Transverse colon (tissue), 4 donors: ENCODE measurements around the gene SLC35G1. TPM values are rescaled to one million over a fixed set of nuclear protein-coding genes. Genes with fewer than 3 reads are reported as not detected.

ENCODE experiments used
- DNase-seq: peaks from one replicate; pipeline ENCODE4 v3.0.0-alpha.2; 2019
- H3K27ac ChIP-seq, 4 donors: fragments of 200-600 bp; sonication (generic); 2 replicates each; pipeline ENCODE4 v1.5.1; 2016 to 2018; ENCODE audit warnings: inconsistent platforms in 4 of 4
- H3K27me3 ChIP-seq: fragments of 200-600 bp; sonication (generic); 2 replicates; pipeline ENCODE4 v1.5.1; 2017; ENCODE audit warnings: inconsistent platforms
- H3K36me3 ChIP-seq, 4 donors: fragments of 200-600 bp; sonication (generic); 2 replicates each; pipeline ENCODE4 v1.5.1; 2017 to 2019; ENCODE audit warnings: inconsistent platforms in 4 of 4
- H3K4me1 ChIP-seq, 4 donors: fragments of 200-600 bp; sonication (generic); 2 replicates each; pipeline ENCODE4 v1.5.1; 2017 to 2020; ENCODE audit warnings: inconsistent platforms in 4 of 4
- H3K4me3 ChIP-seq, 4 donors: fragments of 200-600 bp; sonication (generic); 1 replicate in 1 of 4; 2 replicates in 3 of 4; pipeline versions ENCODE4 v1.5.1 to v1.6.1; 2017 to 2019; ENCODE audit warnings: inconsistent platforms in 4 of 4
- H3K9me3 ChIP-seq, 2 donors: fragments of 200-600 bp; sonication (generic); 2 replicates each; pipeline ENCODE4 v1.5.1; 2017 to 2019; ENCODE audit warnings: inconsistent platforms in 2 of 2
- EP300 ChIP-seq: sonication (generic); formaldehyde crosslinking; IDR thresholded peaks from one replicate; pipeline ENCODE4 v1.6.1; 2017; ENCODE audit warnings: antibody characterized with exemption, low read depth
- POLR2A ChIP-seq: fragments of 450-650 bp; IDR thresholded peaks from one replicate; pipeline ENCODE4 v1.6.1; 2016; ENCODE audit warnings: antibody characterized with exemption, mild to moderate bottlenecking, moderate library complexity
- POLR2AphosphoS5 ChIP-seq, 3 donors: sonication (generic); formaldehyde crosslinking; IDR thresholded peaks; one replicate each; pipeline ENCODE4 v1.6.1; 2016; ENCODE audit warnings: antibody characterized with exemption in 3 of 3
- WGBS, 2 donors: methylation state at CpG; one replicate each; pipeline ENCODE4 v1.1.5; 2018; ENCODE audit warnings: low coverage in 1 of 2; 5-methylcytosine and 5-hydroxymethylcytosine counted together
- in situ Hi-C, 4 donors: fragments of 200-750 bp; cut with MboI; loops; one replicate each; pipeline versions ENCODE4 v1.15.0 to v1.15.1; 2017; ENCODE audit warnings: low sequenced_read_pairs in 3 of 4, low pct_ligation_motif_present in 1 of 4, low pct_unique_long_range_greater_than_20kb in 1 of 4
- intact Hi-C: fragments of 100-400 bp; cut with DNase I; formaldehyde crosslinking; loops from one replicate; pipeline ENCODE4 v1.15.1; 2023; ENCODE audit warnings: low total_unique reads
- total RNA-seq, 4 donors: library from RNA; depleted of rRNA; stranded (reverse); fragments of >200 nt; gene quantifications; one replicate each; pipeline ENCODE4 v1.1.0, GENCODE V29; 2016
- TF ChIP-seq, protein P1 (sequence below), 5 experiments: fragments of 200-600 bp in 3 of 5; fragments of 450-650 bp in 2 of 5; sonication (generic) in 3 of 5; IDR thresholded peaks; 1 replicate in 2 of 5; 2 replicates in 3 of 5; pipeline ENCODE4 v1.5.1; 2016 to 2017; ENCODE audit warnings: antibody characterized with exemption in 5 of 5, inconsistent platforms in 3 of 5, mild to moderate bottlenecking in 2 of 5, moderate library complexity in 1 of 5

SLC35G1 gene
- total RNA-seq, 4 donors from 2014 or later: 7.4 to 42.1 (median 28.9) TPM

GRCh38 chr10:93879273-93879672, 14.5 kb upstream of the SLC35G1 start:
- Histone ChIP-seq H3K27me3 (peaks cover 3% of the 10 kb centered on the region), H3K4me1 (no peaks in the 10 kb centered on the region), H3K36me3 (no peaks in the 10 kb centered on the region), H3K9me3 (no peaks in the 10 kb centered on the region), H3K27ac (no peak overlapping the region), H3K4me3 (no peak overlapping the region)
- in situ Hi-C loops (no loop called here), intact Hi-C loops (loop anchor here (2.0 kb wide), 1 partner anchor 50 kb away; no protein-coding TSS in a partner anchor)
- TF ChIP-seq POLR2A: no peak
- TF ChIP-seq POLR2AphosphoS5 (IDR thresholded peaks at IDR 0.05): no peak
- TF ChIP-seq EP300: no peak
- TF ChIP-seq, protein P1, sequence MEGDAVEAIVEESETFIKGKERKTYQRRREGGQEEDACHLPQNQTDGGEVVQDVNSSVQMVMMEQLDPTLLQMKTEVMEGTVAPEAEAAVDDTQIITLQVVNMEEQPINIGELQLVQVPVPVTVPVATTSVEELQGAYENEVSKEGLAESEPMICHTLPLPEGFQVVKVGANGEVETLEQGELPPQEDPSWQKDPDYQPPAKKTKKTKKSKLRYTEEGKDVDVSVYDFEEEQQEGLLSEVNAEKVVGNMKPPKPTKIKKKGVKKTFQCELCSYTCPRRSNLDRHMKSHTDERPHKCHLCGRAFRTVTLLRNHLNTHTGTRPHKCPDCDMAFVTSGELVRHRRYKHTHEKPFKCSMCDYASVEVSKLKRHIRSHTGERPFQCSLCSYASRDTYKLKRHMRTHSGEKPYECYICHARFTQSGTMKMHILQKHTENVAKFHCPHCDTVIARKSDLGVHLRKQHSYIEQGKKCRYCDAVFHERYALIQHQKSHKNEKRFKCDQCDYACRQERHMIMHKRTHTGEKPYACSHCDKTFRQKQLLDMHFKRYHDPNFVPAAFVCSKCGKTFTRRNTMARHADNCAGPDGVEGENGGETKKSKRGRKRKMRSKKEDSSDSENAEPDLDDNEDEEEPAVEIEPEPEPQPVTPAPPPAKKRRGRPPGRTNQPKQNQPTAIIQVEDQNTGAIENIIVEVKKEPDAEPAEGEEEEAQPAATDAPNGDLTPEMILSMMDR (IDR thresholded peaks at IDR 0.05): no peak
- no peak for DNase-seq

DNA sequence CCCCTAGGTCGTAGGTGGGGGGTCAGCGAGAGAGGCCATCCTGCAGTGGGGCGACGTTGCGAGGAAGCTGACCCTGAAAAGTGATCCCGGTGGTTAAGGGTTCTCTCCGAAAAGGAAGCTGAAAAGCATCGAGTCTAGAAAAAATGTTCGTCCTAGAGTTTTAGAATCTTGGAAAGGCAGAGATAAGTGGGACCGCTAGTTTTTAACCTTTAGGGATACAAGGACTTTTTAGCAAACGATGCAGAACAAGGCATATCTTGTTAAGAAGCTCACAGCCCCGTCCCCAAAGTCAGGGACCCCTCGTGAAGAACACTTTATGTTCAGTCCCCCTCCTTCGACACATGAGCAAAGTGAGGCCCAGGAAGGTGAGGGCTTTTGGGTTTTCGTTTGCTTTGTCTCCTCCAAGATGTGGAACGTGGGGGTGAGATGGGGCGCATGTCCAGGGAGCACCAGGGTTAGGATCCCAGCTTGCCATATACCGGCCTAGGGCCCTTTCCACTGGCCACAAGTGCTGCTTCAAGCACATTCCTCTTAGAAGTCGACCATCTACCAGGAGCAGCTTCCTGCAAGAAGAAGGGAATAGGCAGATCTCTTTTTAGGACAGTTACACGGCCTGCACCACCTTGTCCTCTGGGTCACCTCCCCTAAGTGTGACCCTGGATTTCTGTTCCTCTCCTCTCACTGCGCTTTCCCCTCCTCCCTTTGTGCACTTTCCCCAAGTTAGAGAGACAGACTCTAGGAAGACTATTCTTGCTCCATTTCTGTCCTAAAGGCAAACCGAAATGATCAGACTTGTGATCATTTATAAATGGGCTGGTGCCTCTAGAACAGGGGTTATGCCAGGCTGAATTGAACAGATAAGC, 969 bp downstream of the SLC35G1 start:
- TF ChIP-seq POLR2AphosphoS5 (IDR thresholded peaks at IDR 0.05): no peak
- TF ChIP-seq, protein P1 (IDR thresholded peaks at IDR 0.05): no peak
- TF ChIP-seq EP300: no peak
- no peak for TF ChIP-seq POLR2A
- no peaks in the 10 kb centered on the region for H3K27me3 ChIP-seq
- intact Hi-C loops: no loop called here
- no peaks in the 10 kb centered on the region for H3K9me3 ChIP-seq
- in situ Hi-C loops: no loop called here
- peaks cover 2 to 46% (median 14%) of the 10 kb centered on the region in 4 donors for H3K4me1 ChIP-seq
- H3K27ac ChIP-seq: peak overlapping the region; percentile 61 to 75 (median 72)
- no peaks in the 10 kb centered on the region for H3K36me3 ChIP-seq
- peak overlapping the region; percentile 76 to 92 (median 86) for H3K4me3 ChIP-seq
- WGBS, 2 donors: 38 to 41% methylated on average over 11 to 22 of the region's 22 CpGs
- no peak for DNase-seq

DNA sequence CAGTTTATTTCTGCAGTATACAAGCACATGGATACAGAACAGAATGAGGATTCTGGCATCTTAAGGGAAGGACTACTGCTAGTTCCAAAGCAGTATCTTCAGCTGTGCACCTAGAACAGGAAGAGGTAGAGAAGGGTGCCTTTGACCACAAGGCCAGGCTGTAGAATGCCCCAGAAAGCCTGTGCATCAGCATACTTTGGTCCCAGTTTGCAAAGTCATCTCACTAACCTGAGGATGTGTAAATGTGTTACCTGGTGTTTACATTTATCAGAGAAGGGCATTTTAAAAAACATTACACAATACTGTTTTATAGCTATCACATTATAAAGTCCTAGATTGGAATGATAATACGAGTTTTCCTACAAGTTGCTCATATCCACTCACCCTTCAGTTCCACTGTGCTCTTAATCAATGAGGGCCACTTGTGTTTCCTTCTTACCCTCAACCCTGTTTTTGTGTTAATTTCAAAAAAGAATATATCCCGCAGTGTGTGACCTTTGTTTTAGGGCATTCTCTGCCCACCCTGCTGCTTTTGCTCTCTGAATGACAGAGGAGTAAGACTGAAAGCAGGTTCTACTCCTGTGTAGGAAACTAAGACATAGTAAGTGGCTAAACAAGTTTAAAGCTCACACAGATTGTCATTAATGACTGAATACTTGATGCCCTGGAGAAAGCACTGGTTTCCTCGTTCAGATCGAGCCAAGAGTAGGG, 3.4 kb downstream of the SLC35G1 start:
- TF ChIP-seq POLR2A (no peak), POLR2AphosphoS5 (IDR thresholded peaks at IDR 0.05) (peak in 1 of 3 donors; percentile 48)
- WGBS, 2 donors: 79 to 81% methylated on average over 3 to 4 of the region's 4 CpGs
- DNase-seq: peak; percentile 34
- in situ Hi-C loops (no loop called here), intact Hi-C loops (no loop called here)
- H3K4me1 ChIP-seq: peaks cover 2 to 46% (median 14%) of the 10 kb centered on the region in 4 donors
- no peaks in the 10 kb centered on the region for H3K27me3 ChIP-seq
- H3K27ac ChIP-seq: peak overlapping the region; percentile 12 to 46 (median 20)
- no peak overlapping the region for H3K4me3 ChIP-seq
- no peaks in the 10 kb centered on the region for H3K9me3 ChIP-seq
- H3K36me3 ChIP-seq: no peaks in the 10 kb centered on the region

DNA sequence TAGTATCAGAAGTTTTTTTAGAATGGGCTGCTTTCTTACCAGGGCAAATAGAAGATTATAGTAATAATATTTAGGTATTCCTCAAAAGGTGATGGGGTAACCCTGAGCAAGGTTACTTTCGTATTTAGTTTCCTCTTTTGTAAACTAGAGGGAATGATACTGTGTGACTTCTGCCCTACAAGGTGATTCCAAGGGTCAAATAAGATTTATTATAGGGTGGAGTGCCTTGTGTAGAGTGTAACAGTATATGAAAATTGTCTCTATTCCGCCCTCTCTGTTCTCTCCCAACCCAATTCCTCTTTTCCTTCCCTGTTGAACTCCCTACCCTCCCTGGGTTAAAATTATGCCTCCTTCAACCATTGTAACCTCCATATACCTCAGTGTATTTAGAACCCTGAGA, 5.3 kb downstream of the SLC35G1 start:
- TF ChIP-seq POLR2AphosphoS5 (IDR thresholded peaks at IDR 0.05): no peak
- no peak for TF ChIP-seq EP300
- TF ChIP-seq, protein P1 (IDR thresholded peaks at IDR 0.05): no peak
- no peak for TF ChIP-seq POLR2A
- peak overlapping the region in 3 of 4 donors; percentile 44 to 64 (median 64) for H3K27ac ChIP-seq
- H3K36me3 ChIP-seq: no peaks in the 10 kb centered on the region
- DNase-seq: no peak
- H3K4me3 ChIP-seq: no peak overlapping the region
- H3K27me3 ChIP-seq: no peaks in the 10 kb centered on the region
- no peaks in the 10 kb centered on the region for H3K9me3 ChIP-seq
- intact Hi-C loops (no loop called here), in situ Hi-C loops (no loop called here)
- 53 to 55% methylated on average over 2 of the region's 2 CpGs for WGBS, 2 donors
- peaks cover 2 to 46% (median 14%) of the 10 kb centered on the region in 4 donors for H3K4me1 ChIP-seq
